GM12878 (cell line): ENCODE data around the gene PSMA7. TPM values are rescaled to one million over a fixed set of nuclear protein-coding genes. Genes with fewer than 3 reads are reported as not detected.

Experiments
- ATF7 ChIP-seq: fragments of 450-650 bp; IDR thresholded peaks from 2 replicates; pipeline ENCODE4 v1.6.1; 2016; ENCODE audit warnings: low read depth, mild to moderate bottlenecking
- BHLHE40 ChIP-seq, 2 experiments: fragments of 450-650 bp in 1 of 2; IDR thresholded peaks; 2 replicates each; pipeline ENCODE4 v1.6.1; 2011 to 2017; ENCODE audit warnings: low read depth in 2 of 2, borderline replicate concordance in 1 of 2, improper control_type of control experiment in 1 of 2, low read length in 1 of 2, mild to moderate bottlenecking in 1 of 2
- ESRRA ChIP-seq: IDR thresholded peaks from 2 replicates; pipeline ENCODE4 v1.6.1; 2012; ENCODE audit warnings: mild to moderate bottlenecking, low read length, improper control_type of control experiment
- GATAD2B ChIP-seq: fragments of 450-650 bp; conservative IDR thresholded peaks from 2 replicates; pipeline ENCODE4 v1.6.1; 2017; ENCODE audit warnings: low read depth, mild to moderate bottlenecking, moderate library complexity
- IRF3 ChIP-seq: fragments of 450-650 bp; IDR thresholded peaks from 2 replicates; pipeline ENCODE4 v1.6.1; 2014; ENCODE audit warnings: mild to moderate bottlenecking
- NFYA ChIP-seq: IDR thresholded peaks from 2 replicates; pipeline ENCODE4 v1.6.1; 2011; ENCODE audit warnings: low read depth, mild to moderate bottlenecking, low read length, improper control_type of control experiment, borderline replicate concordance
- NR2C1 ChIP-seq: fragments of 450-650 bp; IDR thresholded peaks from 2 replicates; pipeline ENCODE4 v1.6.1; 2017; ENCODE audit warnings: antibody characterized with exemption, mild to moderate bottlenecking, moderate library complexity
- NRF1 ChIP-seq: conservative IDR thresholded peaks from 2 replicates; pipeline ENCODE4 v1.6.1; 2011; ENCODE audit warnings: mild to moderate bottlenecking, low read depth, low read length, improper control_type of control experiment
- POLR2A ChIP-seq: IDR thresholded peaks from 2 replicates; pipeline ENCODE4 v1.6.1; 2011; ENCODE audit warnings: low read depth, mild to moderate bottlenecking, low read length
- POU2F2 ChIP-seq: IDR thresholded peaks from 3 replicates; pipeline ENCODE4 v1.6.1; 2011; ENCODE audit warnings: low read depth, mild to moderate bottlenecking, low read length, borderline replicate concordance
- RB1 ChIP-seq: fragments of 450-650 bp; formaldehyde crosslinking; IDR thresholded peaks from 2 replicates; pipeline ENCODE4 v1.6.1; 2017; ENCODE audit warnings: mild to moderate bottlenecking, borderline replicate concordance
- RELA ChIP-seq: fragments of 450-650 bp; IDR thresholded peaks from 2 replicates; pipeline ENCODE4 v1.8.0; 2014; ENCODE audit warnings: borderline replicate concordance; ENCODE audit not compliant: partially characterized antibody
- SREBF2 ChIP-seq: IDR thresholded peaks from 2 replicates; pipeline ENCODE4 v1.6.1; 2012; ENCODE audit warnings: mild to moderate bottlenecking, low read length
- TAF1 ChIP-seq: IDR thresholded peaks from 2 replicates; pipeline ENCODE4 v1.6.1; 2011; ENCODE audit warnings: mild to moderate bottlenecking, low read depth, low read length, borderline replicate concordance
- TCF12 ChIP-seq: IDR thresholded peaks from 2 replicates; pipeline ENCODE4 v1.6.1; 2011; ENCODE audit warnings: low read depth, mild to moderate bottlenecking, low read length
- TCF3 ChIP-seq: IDR thresholded peaks from 2 replicates; pipeline ENCODE4 v1.6.1; 2012; ENCODE audit warnings: low read depth, mild to moderate bottlenecking, low read length, borderline replicate concordance; ENCODE audit not compliant: insufficient read depth
- TCF7 ChIP-seq: IDR thresholded peaks from 2 replicates; pipeline ENCODE4 v1.6.1; 2014; ENCODE audit warnings: antibody characterized with exemption, borderline replicate concordance
- ZBTB40 ChIP-seq: fragments of 450-650 bp; IDR thresholded peaks from 2 replicates; pipeline ENCODE4 v1.6.1; 2016; ENCODE audit warnings: mild to moderate bottlenecking, moderate library complexity, borderline replicate concordance
- ZNF687 ChIP-seq: fragments of 450-650 bp; IDR thresholded peaks from 2 replicates; pipeline ENCODE4 v1.6.1; 2017; ENCODE audit warnings: mild to moderate bottlenecking, moderate library complexity
- polyA plus RNA-seq, 11 experiments: library from polyadenylated mRNA; depleted of rRNA in 4 of 11; unstranded in 6 of 11; stranded (reverse) in 5 of 11; fragments of >200 nt; fragmentation: Nextera tagmentation in 4 of 11; fragmentation: Illumina TruSeq in 1 of 11; extraction: Ambion mirVana in 4 of 11; extraction: Trizol in 1 of 11; gene quantifications; 1 replicate in 1 of 11; 2 replicates in 10 of 11; pipeline versions ENCODE4 v1.2.1 to v1.2.3, GENCODE V29; 2011 to 2016; ENCODE audit warnings: inconsistent platforms in 2 of 11, missing spikeins in 2 of 11, low read depth in 1 of 11
- total RNA-seq, 4 experiments: library from RNA; depleted of rRNA in 3 of 4; stranded (reverse); fragments of >200 nt in 3 of 4; fragmentation: Illumina TruSeq in 1 of 4; extraction: Trizol in 1 of 4; gene quantifications; 2 replicates each; pipeline versions ENCODE4 v1.2.1 to v1.2.3, GENCODE V29; 2013 to 2021

PSMA7 gene
- total and polyA plus RNA-seq, 10 of the 15 experiments (the other 5 are each of a cell fraction or from before 2014, with no cell fraction given): 216 to 857 (median 368) TPM

GRCh38 chr20:62143081-62143956, at the start of gene PSMA7, which contains the start of gene SS18L1 (continued):
- TF ChIP-seq ZNF687 (peak; percentile 50), ESRRA (no peak), SREBF2 (no peak), NR2C1 (no peak), ZBTB40 (no peak), TCF7 (no peak), TCF12 (peak; percentile 54; the same call in 1 of the 2 replicates), BHLHE40 (IDR thresholded peaks at IDR 0.05; ENCODE audit: borderline replicate concordance in 1 of 2, low read depth in 2 of 2, low read length in 1 of 2) (peak; percentile 72 to 98), GATAD2B (peak; percentile 43; the same call in 1 of the 2 replicates), ATF7 (no peak), NFYA (no peak), POU2F2 (peak; percentile 33; the same call in 1 of the 3 replicates), RELA (peak; percentile 48), TCF3 (0 out of 2 replicates have a peak, but pooled peaks have one; percentile 25), NRF1 (no peak), POLR2A (peak; percentile 92), TAF1 (peak; percentile 44; the same call in 1 of the 2 replicates), RB1 (0 out of 2 replicates have a peak, but pooled peaks have one; percentile 66), IRF3 (no peak)
